Measurements from ENCODE around the gene NRG2. TPM values are rescaled to one million over a fixed set of nuclear protein-coding genes. Genes with fewer than 3 reads are reported as not detected.

NRG2 gene
- total and polyA plus RNA-seq, 2 of the 4 experiments (the other 2 are of a cell fraction): 0.18 TPM; not detected in 1

- no CpG with 5 or more reads among the region's 1 CpG for whole genome bisulfite sequencing, 2 experiments (ENCODE audit: extremely low coverage in 2 of 2, insufficient read length in 1 of 2)
- intact Hi-C loops (cut with micrococcal nuclease): no loop called here
- Histone ChIP-seq H3K79me1 (ENCODE audit: low read depth in 1 of 2, low read length in 2 of 2) (no peaks in the 10 kb centered on the region), H3K4me2 (ENCODE audit: low read depth, low read length) (no peak overlapping the region), H3K4me1 (ENCODE audit: control insufficient read depth, insufficient read depth, low read length) (no peaks in the 10 kb centered on the region; the same call in 1 of the 2 replicates), H3K18ac (ENCODE audit: low read depth, low read length) (no peak overlapping the region), H3K27ac (ENCODE audit: insufficient read depth, low read length) (no peak overlapping the region), H2BK5ac (ENCODE audit: low read depth, low read length, poor library complexity, severe bottlenecking) (no peak overlapping the region), H3K9me3 (ENCODE audit: control insufficient read depth, insufficient read depth, low read length) (no peaks in the 10 kb centered on the region), H3K23ac (ENCODE audit: low read depth, low read length) (no peak overlapping the region), H2AFZ (replicated peaks; ENCODE audit: low read length, poor library complexity) (no peak overlapping the region), H2AK9ac (replicated peaks; ENCODE audit: low read depth, low read length, poor library complexity) (no peak overlapping the region), H3K36me3 (ENCODE audit: control insufficient read depth, insufficient read depth, low read length) (no peaks in the 10 kb centered on the region), H4K5ac (ENCODE audit: low read depth, low read length) (no peak overlapping the region), H3K4ac (ENCODE audit: low read depth, low read length) (no peak overlapping the region), H2BK20ac (ENCODE audit: low read depth, low read length) (no peak overlapping the region), H4K8ac (ENCODE audit: low read depth in 2 of 2, low read length in 2 of 2) (no peak overlapping the region), H3K56ac (ENCODE audit: extremely low read depth, insufficient read depth, low read length) (no peak overlapping the region), H3K4me3 (ENCODE audit: insufficient read depth, low read depth, low read length) (no peak overlapping the region), H3K27me3 (ENCODE audit: control insufficient read depth, insufficient read depth, low read length) (peaks cover 49% of the 10 kb centered on the region), H4K91ac (ENCODE audit: insufficient read depth, low read depth, low read length) (no peak overlapping the region), H4K20me1 (ENCODE audit: insufficient read depth, low read length) (no peaks in the 10 kb centered on the region), H2BK15ac (ENCODE audit: low read depth, low read length) (no peak overlapping the region), H2BK120ac (ENCODE audit: low read depth, low read length) (no peak overlapping the region), H3K9me1 (ENCODE audit: insufficient read depth, low read length) (no peaks in the 10 kb centered on the region), H3K9ac (ENCODE audit: low read depth, low read length) (no peak overlapping the region), H3K14ac (replicated peaks; ENCODE audit: low read depth, low read length) (no peak overlapping the region), H2AK5ac (ENCODE audit: low read depth, low read length) (no peak overlapping the region)
- CTCF ChIA-PET: interaction anchor here (0.9 to 1.2 kb wide), 3 partner anchors 10 to 100 kb away, joined by 3 to 7 read pairs (median 3); no protein-coding TSS in a partner anchor
- BruUV-seq (replicated peaks): no TSS peak
- POLR2A ChIA-PET (ENCODE audit: unreplicated experiment): no interaction called here
- dilution Hi-C loops (cut with HindIII; ENCODE audit: low sequenced_read_pairs, unreplicated experiment): no loop called here
- ATAC-seq (ENCODE audit: low read depth): no peak
- TF ChIP-seq POLR2A (IDR thresholded peaks at IDR 0.05; ENCODE audit: low read depth, low read length): no peak
- no peak for TF ChIP-seq FOS (IDR thresholded peaks at IDR 0.05; ENCODE audit: low read depth, low read length)
- TF ChIP-seq MAFK (IDR thresholded peaks at IDR 0.05; ENCODE audit: low read depth, low read length): no peak
- no peak for TF ChIP-seq USF2 (IDR thresholded peaks at IDR 0.05; ENCODE audit: low read depth, low read length)
- no peak for TF ChIP-seq RFX5 (IDR thresholded peaks at IDR 0.05; ENCODE audit: low read depth, low read length)
- TF ChIP-seq RAD21 (IDR thresholded peaks at IDR 0.05; ENCODE audit: low read length): no peak
- TF ChIP-seq ELK1 (IDR thresholded peaks at IDR 0.05; ENCODE audit: borderline replicate concordance, low read depth, low read length): no peak
- TF ChIP-seq CTCF (conservative IDR thresholded peaks at IDR 0.05; ENCODE audit: low read depth, low read length): no peak
- no peak for TF ChIP-seq BHLHE40 (IDR thresholded peaks at IDR 0.05; ENCODE audit: low read depth, low read length)
- no peak for TF ChIP-seq SMC3 (IDR thresholded peaks at IDR 0.05; ENCODE audit: low read depth, low read length)
- no peak for TF ChIP-seq RCOR1 (IDR thresholded peaks at IDR 0.05; ENCODE audit: insufficient replicate concordance, low read length)
- no peak for TF ChIP-seq MXI1 (IDR thresholded peaks at IDR 0.05; ENCODE audit: borderline replicate concordance, low read depth, low read length)
- DNase-seq: no peak
- in situ Hi-C loops (cut with MboI; ENCODE audit: low sequenced_read_pairs): no loop called here
These were observed 942 bp upstream of the NRG2 start for GRCh38 chr5:140044041-140044440.

All from IMR-90 (cell line).